Measurements from ENCODE around the gene TESMIN.

The TESMIN gene

DNA sequence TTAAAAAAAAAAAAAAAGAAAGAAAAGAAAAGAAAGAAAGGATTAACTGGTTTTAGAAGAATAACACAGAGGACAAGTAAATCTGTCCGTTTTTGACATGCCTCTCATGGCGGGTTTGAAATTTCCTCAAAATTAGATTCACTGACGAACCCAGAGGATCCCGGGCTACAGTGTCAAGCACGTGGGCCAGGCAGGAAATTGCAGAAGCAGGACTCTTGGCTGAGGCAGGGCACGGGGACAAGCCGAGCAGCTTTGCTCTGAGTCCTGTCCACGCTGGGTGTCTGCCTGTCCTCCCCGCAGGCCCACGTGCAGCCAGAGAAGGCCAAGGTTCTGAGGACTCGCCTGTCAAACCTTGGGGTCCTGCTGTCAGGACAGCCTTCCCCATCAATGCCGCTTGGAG, 42.3 kb downstream of the TESMIN start:
- DNase-seq (ENCODE audit: low read depth): no peak

DNA sequence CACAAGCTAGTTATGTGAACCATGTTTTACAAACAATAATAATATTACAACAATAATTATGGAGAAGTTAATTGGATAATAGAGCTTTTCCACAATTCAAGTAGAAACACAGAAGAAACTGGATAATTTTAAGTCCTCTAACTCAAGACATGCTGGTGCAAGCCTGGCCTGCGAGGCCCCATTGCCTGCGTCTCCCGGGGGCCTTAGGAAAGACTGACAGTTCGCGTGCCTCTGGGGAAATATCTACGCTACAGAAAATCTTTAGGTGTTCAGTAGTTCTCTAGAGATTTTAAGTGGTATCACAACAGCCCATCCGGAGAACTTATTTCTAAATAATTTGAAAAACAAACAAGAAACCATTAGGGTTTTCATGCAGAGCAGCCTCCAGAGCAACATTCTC, 43.8 kb downstream of the TESMIN start:
- DNase-seq (ENCODE audit: low read depth): no peak

DNA sequence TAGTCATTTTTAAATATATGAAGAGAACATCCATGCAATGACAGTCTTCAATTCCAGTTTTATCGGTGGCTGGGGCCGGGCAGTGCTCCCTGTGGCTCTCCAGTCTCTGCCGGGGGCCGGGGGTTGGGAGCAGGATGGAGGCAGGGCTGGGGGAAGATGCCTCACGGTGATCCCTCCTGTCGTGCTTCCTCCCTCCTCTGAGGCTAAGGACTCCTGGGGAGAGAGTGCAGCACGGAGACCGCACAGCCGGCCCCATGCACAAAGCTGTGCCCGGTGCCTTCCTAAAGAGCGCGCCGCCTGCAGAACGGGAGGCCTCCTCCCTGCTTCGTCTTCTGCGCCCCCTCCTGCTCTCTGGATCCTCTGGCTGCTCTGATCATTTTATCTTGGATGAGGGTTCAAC, 46.4 kb downstream of the TESMIN start:
- DNase-seq (ENCODE audit: low read depth): no peak

DNA sequence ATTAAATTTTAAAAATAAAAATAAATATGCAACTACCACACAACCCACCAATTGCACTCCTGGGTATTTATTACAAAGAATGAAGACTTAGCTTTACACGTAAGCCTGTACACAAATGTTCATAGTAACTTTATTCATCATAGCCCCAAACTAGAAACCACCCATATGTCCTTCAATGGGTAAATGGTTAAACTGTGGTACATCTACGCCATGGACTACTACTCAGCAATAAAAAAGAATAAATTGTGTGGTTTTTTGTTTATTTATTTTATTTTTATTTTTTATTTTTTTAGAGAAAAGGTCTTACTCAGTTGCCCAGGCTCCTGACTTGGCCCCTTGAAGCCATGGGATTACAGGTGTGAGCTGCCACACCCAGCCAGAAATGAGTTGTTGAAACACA, 52.3 kb downstream of the TESMIN start:
- DNase-seq (ENCODE audit: low read depth): no peak

DNA sequence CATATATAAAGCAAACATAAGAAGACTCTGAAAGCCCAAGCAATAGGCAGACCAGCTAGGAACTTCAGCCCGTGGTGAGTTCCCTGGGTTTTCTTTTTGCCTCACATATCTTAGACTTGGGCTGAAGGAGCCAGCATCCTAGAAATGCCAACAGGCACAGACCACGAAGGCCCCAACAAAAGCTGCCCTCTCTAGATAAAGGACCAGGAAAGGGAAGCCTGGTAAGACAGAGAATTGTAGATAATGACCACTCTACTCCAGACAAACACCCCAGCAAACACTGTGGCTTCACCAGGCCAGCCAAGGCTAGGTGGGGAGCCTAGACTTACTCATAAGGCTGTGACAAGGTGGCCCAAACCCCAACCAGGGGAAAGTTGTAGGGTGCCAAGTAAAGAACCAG, 55.8 kb downstream of the TESMIN start:
- no peak for DNase-seq (ENCODE audit: low read depth)

DNA sequence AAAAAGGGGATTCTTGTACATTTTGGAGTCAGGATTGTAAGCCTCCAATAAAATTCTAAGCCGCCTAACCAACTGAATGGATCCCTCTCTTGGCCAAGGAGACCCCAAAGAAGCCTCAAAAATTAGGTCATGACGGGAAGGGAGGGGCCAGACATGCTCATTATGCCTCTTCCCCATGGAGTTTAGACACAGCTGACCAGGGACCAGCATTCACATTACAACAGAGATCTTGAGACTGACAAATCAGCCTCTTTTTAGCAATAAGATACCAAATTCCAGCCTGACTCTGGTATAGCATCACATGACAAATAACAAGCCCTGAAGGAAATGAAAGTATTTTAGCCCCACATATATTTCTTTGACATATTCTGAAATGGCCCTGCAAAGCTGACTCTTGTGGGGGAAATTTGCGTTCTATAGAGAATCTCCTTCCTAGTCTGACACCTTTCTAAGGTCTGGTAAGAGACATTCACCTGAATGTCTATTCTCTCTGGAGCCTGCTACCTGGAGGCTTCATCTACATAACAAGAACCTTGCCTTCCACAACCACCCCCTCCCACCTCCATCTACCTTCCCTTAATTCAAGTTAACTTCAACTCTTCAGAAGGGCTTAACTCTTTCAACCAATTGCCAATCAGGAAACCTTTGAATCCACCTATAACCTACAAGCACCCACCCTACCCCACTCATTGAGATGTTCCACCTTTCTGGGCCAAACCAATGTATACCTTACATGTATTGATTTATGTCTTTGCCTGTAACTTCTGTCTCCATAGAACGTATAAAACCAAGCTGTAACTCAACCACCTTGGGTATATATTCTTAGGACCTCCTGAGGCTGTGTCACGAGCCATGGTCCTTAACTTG, 56.7 kb downstream of the TESMIN start:
- no peak for DNase-seq (ENCODE audit: low read depth)

DNA sequence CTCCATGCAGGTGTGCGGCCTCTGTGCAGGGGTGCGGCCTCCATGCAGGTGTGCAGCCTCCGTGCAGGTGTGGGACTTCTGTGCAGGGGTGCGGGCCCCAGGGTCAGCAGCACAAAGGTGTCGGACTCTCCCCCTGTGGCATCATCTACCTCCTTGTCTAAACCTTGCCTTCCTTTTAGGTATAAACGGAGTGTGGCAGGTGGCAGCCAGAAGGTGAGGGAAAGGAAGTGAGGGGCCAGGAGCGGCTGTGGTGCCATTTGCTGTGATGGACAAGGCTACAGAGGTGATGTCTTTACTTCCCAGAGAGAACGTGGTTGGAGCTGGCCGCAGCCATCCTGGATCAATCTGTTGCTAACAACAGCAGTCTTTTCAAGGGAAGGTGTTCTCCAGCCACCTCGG, 57.8 kb downstream of the TESMIN start:
- DNase-seq (ENCODE audit: low read depth): no peak

DNA sequence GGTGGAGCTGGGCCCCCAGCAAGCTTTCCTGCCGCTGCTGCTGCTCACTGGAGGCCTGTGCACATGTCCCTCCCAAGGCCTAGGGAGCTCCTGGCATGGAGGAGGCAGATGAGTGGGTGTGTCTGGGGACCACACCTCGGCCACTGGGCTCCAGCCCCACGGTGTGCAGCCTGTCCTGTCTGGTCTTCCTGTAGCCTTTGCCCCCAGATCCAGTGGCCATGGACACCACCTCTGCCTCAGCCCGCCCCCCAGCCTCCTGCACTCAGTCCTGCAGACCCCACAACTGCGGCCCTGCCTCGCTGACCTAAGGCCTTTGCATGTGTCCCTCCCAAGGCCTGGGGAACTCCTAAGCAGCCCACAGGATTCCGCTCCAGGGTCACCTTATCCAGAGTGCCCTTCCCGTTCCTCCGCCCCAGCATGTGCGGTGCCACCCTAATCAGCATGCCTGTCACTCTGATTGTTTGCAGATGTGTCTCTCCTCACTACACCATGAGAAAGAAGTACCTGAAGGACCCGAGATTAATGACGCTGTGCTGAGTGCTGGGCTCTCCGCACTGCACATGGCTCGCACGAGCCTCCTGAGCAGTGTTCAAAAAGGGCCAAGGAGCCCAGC, 58.3 kb downstream of the TESMIN start:
- no peak for DNase-seq (ENCODE audit: low read depth)

DNA sequence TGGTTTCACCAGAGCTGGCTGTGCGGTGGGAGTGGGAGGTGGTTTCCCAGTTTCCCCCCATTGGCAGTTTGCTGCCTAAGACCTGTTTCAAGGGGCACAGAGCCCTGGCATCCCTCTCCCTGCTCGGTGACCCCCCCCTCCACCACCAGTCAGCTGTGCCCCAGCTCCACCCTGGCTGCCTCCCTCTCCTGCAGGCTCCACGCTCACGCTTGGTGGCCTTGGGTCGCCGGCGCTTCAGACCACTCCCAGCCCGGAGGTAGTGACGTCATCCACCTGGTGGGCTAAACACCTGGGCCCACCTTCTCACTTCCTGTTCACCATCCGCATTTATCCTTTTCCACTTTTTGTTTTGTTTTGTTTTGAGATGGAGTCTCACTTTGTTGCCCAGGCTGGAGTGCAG, 59.2 kb downstream of the TESMIN start:
- DNase-seq (ENCODE audit: low read depth): no peak

DNA sequence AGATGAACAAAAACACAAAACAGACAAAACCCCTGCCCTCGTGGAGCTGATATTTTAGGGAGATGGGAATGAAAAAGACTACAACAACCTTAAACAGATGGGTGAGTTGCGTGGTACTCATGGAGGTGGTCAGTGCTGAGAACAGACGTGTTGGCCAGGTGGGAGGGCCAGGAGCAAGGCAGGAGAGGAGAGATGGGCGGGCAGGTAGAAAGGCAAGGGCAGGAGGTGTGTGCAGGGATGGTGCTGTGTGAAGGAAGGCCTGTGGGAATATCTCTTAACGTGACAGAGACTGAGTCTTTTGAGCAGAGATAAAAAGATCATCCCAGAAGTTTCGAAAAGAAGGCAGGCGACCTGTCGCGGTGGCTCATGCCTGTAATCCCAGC, 59.9 kb downstream of the TESMIN start:
- no peak for DNase-seq (ENCODE audit: low read depth)

DNA sequence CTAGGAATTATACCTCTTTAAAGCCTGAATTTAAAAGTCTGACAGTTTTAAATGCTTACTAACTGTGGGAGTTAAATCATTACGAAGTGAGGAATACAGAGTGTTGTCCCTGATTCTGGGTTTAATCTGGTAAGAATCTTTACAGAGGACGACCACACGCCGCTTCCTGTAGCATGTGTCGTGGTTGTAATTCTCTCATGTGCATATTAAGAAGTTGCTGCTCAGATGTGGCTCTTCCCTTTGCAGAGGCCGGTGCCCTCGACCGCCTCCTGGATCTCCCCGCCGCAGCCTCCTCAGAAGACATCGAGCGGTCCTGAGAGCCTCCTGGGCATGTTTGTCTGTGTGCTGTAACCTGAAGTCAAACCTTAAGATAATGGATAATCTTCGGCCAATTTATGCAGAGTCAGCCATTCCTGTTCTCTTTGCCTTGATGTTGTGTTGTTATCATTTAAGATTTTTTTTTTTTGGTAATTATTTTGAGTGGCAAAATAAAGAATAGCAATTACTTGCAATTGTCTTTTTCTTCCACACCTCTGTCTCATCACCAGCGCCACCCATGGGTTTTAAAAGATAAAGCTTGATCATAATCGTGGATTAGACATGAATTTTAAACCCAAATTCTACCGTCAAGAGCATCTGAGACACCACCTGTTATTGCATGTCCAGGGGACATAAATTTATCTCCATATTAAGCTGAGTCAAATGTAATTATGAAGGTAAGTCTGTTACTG, 60.5 kb downstream of the TESMIN start:
- no peak for DNase-seq (ENCODE audit: low read depth)

DNA sequence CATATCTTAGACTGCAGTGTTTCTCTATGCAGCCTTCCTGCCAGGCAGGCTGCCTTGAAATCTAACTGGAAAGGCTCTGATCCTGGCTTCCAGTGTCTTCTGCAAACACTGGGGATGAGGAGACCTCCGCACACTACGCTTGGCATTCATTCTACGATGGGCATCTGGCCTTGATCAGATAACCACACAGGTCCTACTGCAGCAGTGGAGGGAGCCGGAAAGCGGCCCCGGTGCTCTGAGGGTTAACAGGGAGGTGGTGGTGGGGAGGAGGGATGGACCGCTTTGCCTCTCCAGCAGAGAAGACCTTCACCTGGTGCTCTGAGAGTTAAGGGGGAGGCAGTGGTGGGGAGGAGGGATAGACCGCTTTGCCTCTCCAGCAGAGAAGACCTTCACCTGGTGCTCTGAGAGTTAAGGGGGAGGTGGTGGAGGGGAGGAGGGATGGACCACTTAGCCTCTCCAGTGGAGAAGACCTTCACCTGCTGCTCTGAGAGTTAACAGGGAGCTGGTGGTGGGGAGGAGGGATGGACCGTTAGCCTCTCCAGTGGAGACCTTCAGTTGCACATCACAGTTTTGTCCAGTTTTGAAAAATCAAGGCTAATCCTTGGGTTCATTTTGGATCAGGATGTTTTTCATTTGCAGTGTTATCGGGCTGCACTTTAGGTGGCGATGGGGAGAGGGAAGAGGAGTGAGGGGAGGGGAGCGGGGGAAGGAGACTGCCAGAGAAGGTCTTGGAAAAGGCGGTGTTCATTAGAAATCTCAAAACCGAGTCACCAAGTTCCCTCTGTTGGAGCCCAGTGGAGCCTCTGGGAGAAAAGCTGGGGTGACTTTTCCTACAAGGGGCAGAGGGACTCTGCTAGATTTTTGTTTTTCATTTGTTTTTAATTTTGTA, 61.3 kb downstream of the TESMIN start:
- no peak for DNase-seq (ENCODE audit: low read depth)

DNA sequence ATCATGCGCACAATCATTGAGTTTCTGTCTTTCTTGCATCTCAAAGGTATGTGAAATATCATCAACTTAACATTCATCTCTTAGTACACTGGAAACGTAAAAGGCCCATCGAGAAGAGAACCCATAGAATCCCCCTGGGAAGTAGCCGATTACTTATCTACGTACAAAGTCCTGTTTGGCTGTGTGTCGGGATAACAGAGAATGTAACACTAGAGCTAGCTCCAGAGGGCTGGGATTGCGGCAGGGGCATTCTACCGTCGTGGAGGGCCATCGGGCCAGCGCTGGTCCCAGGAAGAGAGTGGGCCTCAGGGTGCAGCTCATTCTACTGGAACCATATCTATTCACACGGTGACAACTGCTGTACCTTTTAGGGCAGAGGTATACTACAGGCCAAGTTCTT, 62.4 kb downstream of the TESMIN start:
- DNase-seq (ENCODE audit: low read depth): no peak

DNA sequence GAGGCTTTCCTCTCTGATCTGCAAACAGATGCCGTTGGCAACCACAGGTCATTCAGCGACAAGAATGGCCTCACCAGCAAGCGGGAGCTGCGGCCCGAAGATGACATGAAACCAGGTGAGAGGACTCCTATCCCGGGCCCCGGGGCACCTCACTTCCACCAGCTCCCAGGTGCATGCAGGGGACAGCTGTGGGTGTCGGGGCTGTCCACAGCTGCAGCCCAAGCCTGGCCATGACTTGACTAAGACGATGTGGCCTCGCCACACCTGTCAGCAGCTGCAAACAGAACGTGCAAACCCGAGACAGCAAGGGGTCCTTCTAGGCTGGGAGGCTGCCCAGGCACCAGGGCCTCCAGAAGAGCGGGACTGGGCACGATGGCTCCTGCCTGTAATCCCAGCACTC, 63.3 kb downstream of the TESMIN start:
- no peak for DNase-seq (ENCODE audit: low read depth)

DNA sequence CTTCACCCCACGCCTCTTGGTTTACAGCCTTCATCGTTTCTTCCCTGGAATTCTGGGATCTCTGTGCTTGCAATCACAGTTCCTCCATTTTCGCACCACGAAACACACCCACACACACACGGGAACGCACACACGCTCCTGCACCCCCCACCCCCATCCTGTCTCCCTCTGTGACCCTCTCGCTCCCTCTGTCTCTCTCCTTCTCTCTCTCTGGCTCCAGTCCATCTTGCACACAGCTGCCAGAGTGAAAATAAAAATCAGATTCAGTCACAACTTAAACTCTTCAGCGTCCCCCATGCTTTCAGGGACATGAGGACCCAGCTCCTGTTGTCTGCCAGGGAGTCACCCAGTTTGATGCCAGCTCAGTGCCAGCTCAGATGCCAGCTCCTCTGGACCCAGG, 64.0 kb downstream of the TESMIN start:
- no peak for DNase-seq (ENCODE audit: low read depth)

DNA sequence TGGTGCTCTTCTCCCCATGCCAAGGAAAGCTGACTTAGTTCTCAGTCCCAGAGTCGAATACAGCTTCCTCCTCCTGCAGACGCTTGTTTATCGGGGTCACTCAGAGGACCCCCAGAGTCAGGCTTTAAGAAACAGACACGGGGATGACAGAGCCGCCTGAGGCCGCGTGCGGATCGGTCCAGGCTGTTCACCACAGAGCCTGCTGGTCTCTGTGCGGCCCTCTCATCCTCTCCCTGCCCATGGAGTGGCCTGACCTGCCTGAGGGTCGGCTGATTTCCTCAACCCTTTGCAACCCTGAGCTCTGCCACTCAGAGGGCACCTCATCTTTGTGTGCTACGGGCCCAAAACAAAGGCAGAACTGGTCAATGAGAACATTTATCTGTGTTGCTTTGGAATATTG, 64.8 kb downstream of the TESMIN start:
- DNase-seq (ENCODE audit: low read depth): no peak

DNA sequence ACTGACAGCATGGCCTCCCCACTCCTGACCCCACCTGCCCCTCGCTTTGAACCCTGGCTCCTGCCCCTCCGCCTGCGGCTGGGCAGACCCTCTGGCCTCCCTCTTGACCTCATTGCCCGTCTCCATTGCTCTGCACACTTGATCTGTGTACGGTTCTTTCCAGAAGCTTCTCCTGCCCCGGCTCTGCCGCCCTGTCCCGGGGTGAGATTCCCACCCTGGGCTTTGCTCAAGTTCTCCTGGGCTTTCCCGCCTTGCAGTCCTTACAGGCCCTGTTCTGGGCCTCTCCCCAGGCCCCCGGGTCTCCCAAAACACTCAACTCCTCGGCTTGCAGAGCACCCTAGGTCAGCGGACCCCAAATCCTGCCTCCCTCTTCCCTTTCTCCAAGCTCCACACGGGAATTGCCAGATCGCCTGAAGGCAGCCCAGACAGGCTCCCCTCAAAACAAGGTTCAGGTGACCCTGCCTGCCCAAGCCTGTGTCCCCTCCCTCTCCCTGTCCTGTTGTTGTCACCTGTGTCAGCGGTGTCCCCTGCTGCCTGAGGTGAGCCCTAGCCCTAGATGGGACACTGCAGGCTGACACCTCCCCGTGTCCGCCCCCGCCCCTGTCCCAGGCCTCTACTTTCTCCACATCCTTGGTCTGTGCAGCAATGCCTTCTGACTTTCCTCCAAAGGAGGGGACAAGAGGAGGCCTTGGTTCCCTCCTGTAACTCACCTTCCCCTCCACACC, 65.5 kb downstream of the TESMIN start:
- DNase-seq (ENCODE audit: low read depth): no peak

DNA sequence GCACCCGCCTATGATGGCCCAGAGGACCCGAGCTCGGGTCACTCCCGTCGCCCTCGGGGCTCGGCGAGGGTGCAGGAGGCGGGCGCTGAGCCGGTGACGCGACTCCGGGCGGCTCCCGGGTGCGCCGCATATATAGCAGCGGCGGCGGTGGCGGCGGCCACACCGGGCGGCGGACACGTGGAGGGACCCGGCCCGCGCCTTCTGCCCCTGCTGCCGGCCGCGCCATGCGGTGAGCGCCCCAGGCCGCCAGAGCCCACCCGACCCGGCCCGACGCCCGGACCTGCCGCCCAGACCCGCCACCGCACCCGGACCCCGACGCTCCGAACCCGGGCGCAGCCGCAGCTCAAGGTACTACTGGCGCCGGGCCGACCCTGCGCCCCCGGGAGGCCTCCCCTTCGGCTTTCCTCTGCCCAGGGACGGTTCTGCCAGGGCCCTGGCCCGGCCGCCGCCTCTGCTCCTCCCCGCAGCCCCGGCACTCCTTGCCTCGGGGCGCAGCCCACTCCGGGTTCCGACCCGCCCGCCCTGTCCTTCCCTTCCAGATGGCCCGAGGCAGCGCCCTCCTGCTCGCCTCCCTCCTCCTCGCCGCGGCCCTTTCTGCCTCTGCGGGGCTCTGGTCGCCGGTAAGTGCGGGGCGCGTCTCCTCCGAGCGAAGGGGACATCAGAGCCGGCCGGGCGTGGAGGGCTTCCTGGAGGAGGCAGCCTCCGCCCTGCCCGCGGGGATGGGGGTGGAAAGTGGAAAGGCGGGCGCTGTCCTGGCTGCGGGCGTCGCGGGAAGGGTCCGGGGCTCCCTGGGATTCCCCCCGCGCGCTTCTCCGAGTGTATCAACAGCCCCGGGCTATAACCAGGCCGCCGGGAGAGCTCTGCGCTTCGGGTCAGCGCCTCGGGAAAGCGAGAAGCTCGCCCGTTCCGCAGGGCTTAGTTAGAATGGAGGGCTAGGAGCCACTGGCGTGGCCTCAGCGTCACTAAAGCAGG, 66.6 kb downstream of the TESMIN start, which contains the start of gene GAL:
TSS of gene GAL (plus strand) at position 160 of the 972 bp plus-strand sequence. CDS start at position 540, 380 bp downstream.
- DNase-seq (ENCODE audit: low read depth): no peak

DNA sequence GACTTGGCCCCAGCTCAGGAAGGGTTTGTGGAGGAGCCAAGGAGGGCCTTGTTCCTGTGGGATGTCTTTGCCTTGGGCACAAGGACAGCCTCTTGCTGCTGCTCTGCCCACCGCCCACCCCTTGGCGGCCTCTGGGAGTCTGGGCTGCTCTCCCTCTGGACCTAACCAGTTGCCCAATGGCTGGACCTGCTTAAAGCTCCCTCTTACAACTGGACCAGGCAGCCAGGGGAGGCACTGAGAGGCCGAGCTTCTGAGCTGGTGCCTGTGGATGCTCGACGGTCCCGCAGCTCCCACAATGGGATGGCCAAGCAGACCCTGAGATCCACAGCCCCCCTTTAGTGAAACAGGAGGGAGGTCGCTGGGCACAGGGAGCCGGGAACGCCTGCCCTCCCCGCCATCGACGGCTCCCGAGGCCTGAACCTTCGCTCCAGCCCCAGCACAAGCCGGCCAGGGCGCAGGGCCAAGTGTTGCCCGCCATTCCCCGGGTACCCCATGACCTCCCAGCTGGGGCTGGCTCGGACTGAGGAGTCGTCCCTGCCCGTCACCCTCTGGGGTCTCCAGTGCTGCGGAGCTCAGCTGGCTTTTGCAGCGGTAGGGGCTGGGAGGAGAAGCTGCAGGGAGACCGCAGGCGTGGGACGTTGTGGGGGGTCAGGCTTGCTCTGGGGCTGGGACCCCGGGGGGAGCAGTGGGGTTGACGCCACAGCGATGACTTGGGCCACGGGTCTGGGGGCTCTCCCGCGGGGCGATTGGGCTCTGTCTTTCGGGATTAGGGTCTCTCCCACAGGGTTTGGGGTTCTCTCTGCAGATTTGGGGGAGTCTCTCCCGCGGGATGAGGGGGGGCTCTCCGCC, 67.6 kb downstream of the TESMIN start:
- DNase-seq (ENCODE audit: low read depth): no peak

All from GM04503 (cell line).